ENCODE data around the gene MARCHF10.

- TF ChIP-seq POLR2A (IDR thresholded peaks at IDR 0.05; ENCODE audit: low read depth, low read length), result no peak
- no peak for TF ChIP-seq SPI1 (IDR thresholded peaks at IDR 0.05; ENCODE audit: low read depth, low read length)
- no peak for TF ChIP-seq TAF1 (IDR thresholded peaks at IDR 0.05; ENCODE audit: low read depth, low read length)
- no peak for TF ChIP-seq POU2F2 (IDR thresholded peaks at IDR 0.05; ENCODE audit: low read depth, low read length)
Measured at GRCh38 chr17:62690168-62690897, 117.8 kb downstream of the MARCHF10 start.

All from GM12891 (cell line).